ENCODE results near the gene ARHGAP42. TPM values are rescaled to one million over a fixed set of nuclear protein-coding genes. Genes with fewer than 3 reads are reported as not detected.
A peak's percentile ranks its signal among the peaks of the same experiment; 100 is the strongest.

The ARHGAP42 gene
- total RNA-seq, 1 experiment from 2014 or later: 7.1 TPM

- no peaks in the 10 kb centered on the region for H3K9me3 ChIP-seq (ENCODE audit: control insufficient read depth, insufficient read depth, low read depth, low read length)
- no peak overlapping the region for H3K27ac ChIP-seq (ENCODE audit: low read length)
- in situ Hi-C loops (cut with HindIII; ENCODE audit: low pct_unique_long_range_greater_than_20kb, low sequenced_read_pairs) (no loop called here), intact Hi-C loops (cut with micrococcal nuclease; ENCODE audit: unreplicated experiment) (no loop called here)
- TF ChIP-seq POLR2AphosphoS5 (IDR thresholded peaks at IDR 0.05; ENCODE audit: low read depth, low read length): no peak
- no peak for TF ChIP-seq CTCF (IDR thresholded peaks at IDR 0.05)
- TF ChIP-seq SIN3A (IDR thresholded peaks at IDR 0.05; ENCODE audit: borderline replicate concordance, insufficient read depth, low read depth, low read length): no peak
- no peak for TF ChIP-seq TCF7L2 (IDR thresholded peaks at IDR 0.05; ENCODE audit: low read depth, low read length)
- TF ChIP-seq REST (IDR thresholded peaks at IDR 0.05; ENCODE audit: insufficient read depth in 1 of 2, low read depth in 2 of 2, low read length in 1 of 2): no peak
- H3K36me3 ChIP-seq (ENCODE audit: control insufficient read depth, insufficient read depth, low read length): no peaks in the 10 kb centered on the region; the same call in 1 of the 2 replicates
- H3K4me1 ChIP-seq (ENCODE audit: control insufficient read depth, insufficient read depth, low read length): no peaks in the 10 kb centered on the region
- BruUV-seq (replicated peaks): no TSS peak
- POLR2A ChIA-PET: no interaction called here
- H3K4me3 ChIP-seq (ENCODE audit: low read depth in 2 of 2, low read length in 2 of 2): no peak overlapping the region
- DNase-seq (ENCODE audit: low read depth, low spot score): no peak
- no peak for ATAC-seq
- CTCF ChIA-PET: interaction anchor here (1.0 kb wide), 1 partner anchor 61 kb away, joined by 3 read pairs; no protein-coding TSS in a partner anchor
- no peaks in the 10 kb centered on the region for H3K27me3 ChIP-seq (ENCODE audit: control insufficient read depth, insufficient read depth, low read length)
Observed at GRCh38 chr11:100638648-100639047, 48.4 kb upstream of the ARHGAP42 start.

- Histone ChIP-seq H3K36me3 (ENCODE audit: control insufficient read depth, insufficient read depth, low read length) (no peaks in the 10 kb centered on the region; the same call in 1 of the 2 replicates), H3K27me3 (ENCODE audit: control insufficient read depth, insufficient read depth, low read length) (no peaks in the 10 kb centered on the region), H3K4me1 (ENCODE audit: control insufficient read depth, insufficient read depth, low read length) (no peaks in the 10 kb centered on the region), H3K4me3 (ENCODE audit: low read depth in 2 of 2, low read length in 2 of 2) (0 out of 4 replicates have a peak overlapping the region, but pooled peaks of 1 of the 2 experiments have one; percentile 5), H3K9me3 (ENCODE audit: control insufficient read depth, insufficient read depth, low read depth, low read length) (no peaks in the 10 kb centered on the region), H3K27ac (ENCODE audit: low read length) (no peak overlapping the region)
- CTCF ChIA-PET: interaction anchor here (1.0 kb wide), 1 partner anchor 61 kb away, joined by 3 read pairs; no protein-coding TSS in a partner anchor
- ATAC-seq: no peak; the same call in 1 of the 2 replicates
- POLR2A ChIA-PET: no interaction called here
- no TSS peak for BruUV-seq (replicated peaks)
- no peak for DNase-seq (ENCODE audit: low read depth, low spot score)
- no peak for TF ChIP-seq CTCF (IDR thresholded peaks at IDR 0.05)
- no peak for TF ChIP-seq POLR2AphosphoS5 (IDR thresholded peaks at IDR 0.05; ENCODE audit: low read depth, low read length)
- TF ChIP-seq SIN3A (IDR thresholded peaks at IDR 0.05; ENCODE audit: borderline replicate concordance, insufficient read depth, low read depth, low read length): no peak
- TF ChIP-seq TCF7L2 (IDR thresholded peaks at IDR 0.05; ENCODE audit: low read depth, low read length): no peak
- TF ChIP-seq REST (IDR thresholded peaks at IDR 0.05; ENCODE audit: insufficient read depth in 1 of 2, low read depth in 2 of 2, low read length in 1 of 2): no peak
- in situ Hi-C loops (cut with HindIII; ENCODE audit: low pct_unique_long_range_greater_than_20kb, low sequenced_read_pairs): no loop called here
- intact Hi-C loops (cut with micrococcal nuclease; ENCODE audit: unreplicated experiment): no loop called here
Observed at GRCh38 chr11:100639140-100639539, 47.9 kb upstream of the ARHGAP42 start.

Measured in Panc1 (cell line).